Measurements from ENCODE around the gene IQGAP2.

The IQGAP2 gene

DNA sequence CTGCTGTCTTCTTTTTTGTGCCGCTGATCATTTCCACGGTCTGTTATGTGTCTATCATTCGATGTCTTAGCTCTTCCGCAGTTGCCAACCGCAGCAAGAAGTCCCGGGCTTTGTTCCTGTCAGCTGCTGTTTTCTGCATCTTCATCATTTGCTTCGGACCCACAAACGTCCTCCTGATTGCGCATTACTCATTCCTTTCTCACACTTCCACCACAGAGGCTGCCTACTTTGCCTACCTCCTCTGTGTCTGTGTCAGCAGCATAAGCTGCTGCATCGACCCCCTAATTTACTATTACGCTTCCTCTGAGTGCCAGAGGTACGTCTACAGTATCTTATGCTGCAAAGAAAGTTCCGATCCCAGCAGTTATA, 329.9 kb downstream of the IQGAP2 start:
- TF ChIP-seq TCF12 (IDR thresholded peaks at IDR 0.05; ENCODE audit: low read depth): no peak
- no peak for TF ChIP-seq EP300 (IDR thresholded peaks at IDR 0.05; ENCODE audit: borderline replicate concordance)
- no peak for TF ChIP-seq ZBTB7A (IDR thresholded peaks at IDR 0.05; ENCODE audit: low read depth)
- no peak for TF ChIP-seq EGR1 (IDR thresholded peaks at IDR 0.05)
- TF ChIP-seq YY1 (IDR thresholded peaks at IDR 0.05; ENCODE audit: low read depth): no peak
- TF ChIP-seq FOXM1 (IDR thresholded peaks at IDR 0.05; ENCODE audit: borderline replicate concordance, low read depth): no peak
- TF ChIP-seq TEAD4 (IDR thresholded peaks at IDR 0.05): no peak
- no peak for TF ChIP-seq CEBPB (IDR thresholded peaks at IDR 0.05)
- TF ChIP-seq USF1 (IDR thresholded peaks at IDR 0.05): no peak
- TF ChIP-seq TAF1 (IDR thresholded peaks at IDR 0.05; ENCODE audit: low read depth): no peak
- TF ChIP-seq CREB1 (IDR thresholded peaks at IDR 0.05; ENCODE audit: low read depth): no peak

GRCh38 chr5:76735762-76736545, 332.9 kb downstream of the IQGAP2 start:
- TF ChIP-seq TAF1 (IDR thresholded peaks at IDR 0.05; ENCODE audit: low read depth) (no peak), RAD21 (IDR thresholded peaks at IDR 0.05; ENCODE audit: low read depth) (no peak), ZBTB7A (IDR thresholded peaks at IDR 0.05; ENCODE audit: low read depth) (no peak), CEBPB (IDR thresholded peaks at IDR 0.05) (no peak), FOXM1 (IDR thresholded peaks at IDR 0.05; ENCODE audit: borderline replicate concordance, low read depth) (no peak), NFIC (IDR thresholded peaks at IDR 0.05) (no peak), EP300 (IDR thresholded peaks at IDR 0.05; ENCODE audit: borderline replicate concordance) (no peak), TEAD4 (IDR thresholded peaks at IDR 0.05) (no peak), CREB1 (IDR thresholded peaks at IDR 0.05; ENCODE audit: low read depth) (no peak), TCF12 (IDR thresholded peaks at IDR 0.05; ENCODE audit: low read depth) (no peak), REST (IDR thresholded peaks at IDR 0.05; ENCODE audit: low read depth) (no peak), YY1 (IDR thresholded peaks at IDR 0.05; ENCODE audit: low read depth) (no peak), USF1 (IDR thresholded peaks at IDR 0.05) (no peak)
- TF ChIP-seq, protein P1, sequence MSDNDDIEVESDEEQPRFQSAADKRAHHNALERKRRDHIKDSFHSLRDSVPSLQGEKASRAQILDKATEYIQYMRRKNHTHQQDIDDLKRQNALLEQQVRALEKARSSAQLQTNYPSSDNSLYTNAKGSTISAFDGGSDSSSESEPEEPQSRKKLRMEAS (IDR thresholded peaks at IDR 0.05): no peak

DNA sequence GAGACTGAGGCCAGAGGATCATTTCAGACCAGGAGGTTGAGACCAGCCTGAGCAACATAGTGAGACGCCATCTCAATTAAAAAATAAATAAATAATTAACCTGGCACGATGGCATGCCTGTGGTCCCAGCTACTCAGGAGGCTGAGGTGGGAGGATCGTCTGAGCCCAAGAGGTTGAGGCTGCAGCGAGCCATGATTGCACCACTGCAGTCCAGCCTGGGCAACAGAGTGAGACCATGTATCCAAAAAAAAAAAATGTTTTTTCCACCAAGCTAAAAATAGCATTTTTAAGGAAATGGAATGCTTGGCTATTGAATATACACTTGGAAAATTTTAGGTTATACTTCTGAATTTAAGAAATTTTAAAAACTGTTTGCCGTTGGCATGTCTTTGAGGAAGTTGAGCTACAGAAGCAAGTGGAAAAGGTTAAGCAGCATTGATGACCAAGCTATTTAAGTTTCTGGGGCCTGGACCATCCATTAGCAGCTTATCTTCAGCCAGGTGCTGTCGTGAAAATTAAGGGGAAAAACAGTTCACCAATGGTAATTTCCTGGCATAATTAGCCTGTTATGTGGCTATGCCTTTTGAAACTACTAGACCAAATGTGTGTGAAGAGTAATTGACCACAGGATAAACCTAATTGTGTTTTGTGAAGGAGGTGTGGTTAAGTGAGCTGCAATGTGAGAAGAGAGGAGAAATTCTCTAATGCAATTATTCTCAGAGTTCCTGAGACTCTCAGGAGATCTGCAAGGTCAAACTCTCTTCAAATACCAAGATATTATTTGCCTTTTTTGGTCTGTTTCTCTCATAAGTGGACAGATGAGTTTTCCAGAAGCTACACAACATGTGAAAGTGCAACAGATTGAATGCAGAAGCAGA, 333.8 kb downstream of the IQGAP2 start:
- no peak for TF ChIP-seq FOXM1 (IDR thresholded peaks at IDR 0.05; ENCODE audit: borderline replicate concordance, low read depth)
- TF ChIP-seq CEBPB (IDR thresholded peaks at IDR 0.05): no peak
- TF ChIP-seq ZBTB7A (IDR thresholded peaks at IDR 0.05; ENCODE audit: low read depth): no peak
- no peak for TF ChIP-seq USF1 (IDR thresholded peaks at IDR 0.05)
- no peak for TF ChIP-seq EP300 (IDR thresholded peaks at IDR 0.05; ENCODE audit: borderline replicate concordance)
- no peak for TF ChIP-seq CREB1 (IDR thresholded peaks at IDR 0.05; ENCODE audit: low read depth)
- TF ChIP-seq EGR1 (IDR thresholded peaks at IDR 0.05): no peak
- TF ChIP-seq YY1 (IDR thresholded peaks at IDR 0.05; ENCODE audit: low read depth): no peak
- TF ChIP-seq, protein P1 (IDR thresholded peaks at IDR 0.05): no peak
- TF ChIP-seq RAD21 (IDR thresholded peaks at IDR 0.05; ENCODE audit: low read depth): no peak
- TF ChIP-seq REST (IDR thresholded peaks at IDR 0.05; ENCODE audit: low read depth): no peak
- no peak for TF ChIP-seq NFIC (IDR thresholded peaks at IDR 0.05)
- no peak for TF ChIP-seq TAF1 (IDR thresholded peaks at IDR 0.05; ENCODE audit: low read depth)

- TF ChIP-seq TCF12 (IDR thresholded peaks at IDR 0.05; ENCODE audit: low read depth) (no peak), TAF1 (IDR thresholded peaks at IDR 0.05; ENCODE audit: low read depth) (no peak), YY1 (IDR thresholded peaks at IDR 0.05; ENCODE audit: low read depth) (no peak), USF1 (IDR thresholded peaks at IDR 0.05) (no peak), RAD21 (IDR thresholded peaks at IDR 0.05; ENCODE audit: low read depth) (no peak), NFIC (IDR thresholded peaks at IDR 0.05) (no peak), FOXM1 (IDR thresholded peaks at IDR 0.05; ENCODE audit: borderline replicate concordance, low read depth) (no peak), REST (IDR thresholded peaks at IDR 0.05; ENCODE audit: low read depth) (no peak), ZBTB7A (IDR thresholded peaks at IDR 0.05; ENCODE audit: low read depth) (no peak), EP300 (IDR thresholded peaks at IDR 0.05; ENCODE audit: borderline replicate concordance) (no peak), CEBPB (IDR thresholded peaks at IDR 0.05) (no peak), CREB1 (IDR thresholded peaks at IDR 0.05; ENCODE audit: low read depth) (no peak), TEAD4 (IDR thresholded peaks at IDR 0.05) (no peak), EGR1 (IDR thresholded peaks at IDR 0.05) (no peak)
- TF ChIP-seq, protein P1 (IDR thresholded peaks at IDR 0.05): no peak
Measured at GRCh38 chr5:76737846-76738245, 334.8 kb downstream of the IQGAP2 start.
